Measurements from ENCODE around the gene TMUB1.

Gene TMUB1

DNA sequence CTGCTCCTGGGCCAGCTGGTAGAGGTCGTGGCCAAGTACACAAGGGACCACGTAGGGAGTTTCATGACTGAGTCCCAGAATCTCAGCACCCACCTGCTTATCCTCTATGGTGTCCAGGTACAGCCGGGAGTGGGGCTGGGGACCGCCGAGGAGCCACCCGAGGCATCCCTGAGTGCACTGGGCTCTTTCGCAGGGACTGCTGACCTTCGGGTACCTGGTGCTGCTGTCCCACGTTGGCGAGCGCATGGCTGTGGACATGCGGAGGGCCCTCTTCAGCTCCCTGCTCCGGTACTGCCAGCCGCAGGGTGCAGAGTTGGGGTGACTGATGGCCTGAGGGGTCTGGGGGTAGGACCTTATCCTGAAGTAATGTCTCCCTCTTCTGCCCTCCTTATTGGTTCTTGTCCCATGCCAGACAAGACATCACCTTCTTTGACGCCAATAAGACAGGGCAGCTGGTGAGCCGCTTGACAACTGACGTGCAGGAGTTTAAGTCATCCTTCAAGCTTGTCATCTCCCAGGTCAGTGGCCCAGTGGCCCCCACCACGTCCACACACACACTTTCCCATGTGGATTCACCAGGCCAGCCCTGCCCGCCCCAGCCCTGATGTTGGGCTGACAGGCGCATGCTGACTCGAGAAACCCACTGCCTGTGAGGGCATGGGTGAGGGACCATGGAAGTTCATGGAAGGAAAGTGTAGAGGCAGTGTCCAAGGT, 48.8 kb downstream of the TMUB1 start:
- DNase-seq (ENCODE audit: low read depth, low spot score), result no peak

DNA sequence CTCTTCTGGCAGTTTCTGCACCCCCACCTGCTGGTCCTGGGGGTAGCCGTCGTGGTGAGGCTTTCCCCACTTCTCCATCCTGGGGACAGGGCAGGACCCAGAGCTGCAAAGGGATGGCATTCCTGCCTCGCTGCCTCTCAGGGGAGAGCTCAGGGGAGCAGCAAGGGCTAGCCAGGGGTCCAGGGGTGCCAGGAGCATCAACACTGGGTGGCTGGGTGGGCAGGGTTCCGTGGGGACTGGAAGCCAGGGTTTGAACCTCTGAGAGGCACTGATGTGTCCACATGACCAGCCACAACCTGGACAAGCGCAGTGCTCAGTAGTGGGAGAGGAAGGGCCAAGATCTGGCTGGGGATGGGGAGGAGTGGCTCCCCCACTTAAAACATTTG, 49.4 kb downstream of the TMUB1 start:
- DNase-seq (ENCODE audit: low read depth, low spot score), result no peak

DNA sequence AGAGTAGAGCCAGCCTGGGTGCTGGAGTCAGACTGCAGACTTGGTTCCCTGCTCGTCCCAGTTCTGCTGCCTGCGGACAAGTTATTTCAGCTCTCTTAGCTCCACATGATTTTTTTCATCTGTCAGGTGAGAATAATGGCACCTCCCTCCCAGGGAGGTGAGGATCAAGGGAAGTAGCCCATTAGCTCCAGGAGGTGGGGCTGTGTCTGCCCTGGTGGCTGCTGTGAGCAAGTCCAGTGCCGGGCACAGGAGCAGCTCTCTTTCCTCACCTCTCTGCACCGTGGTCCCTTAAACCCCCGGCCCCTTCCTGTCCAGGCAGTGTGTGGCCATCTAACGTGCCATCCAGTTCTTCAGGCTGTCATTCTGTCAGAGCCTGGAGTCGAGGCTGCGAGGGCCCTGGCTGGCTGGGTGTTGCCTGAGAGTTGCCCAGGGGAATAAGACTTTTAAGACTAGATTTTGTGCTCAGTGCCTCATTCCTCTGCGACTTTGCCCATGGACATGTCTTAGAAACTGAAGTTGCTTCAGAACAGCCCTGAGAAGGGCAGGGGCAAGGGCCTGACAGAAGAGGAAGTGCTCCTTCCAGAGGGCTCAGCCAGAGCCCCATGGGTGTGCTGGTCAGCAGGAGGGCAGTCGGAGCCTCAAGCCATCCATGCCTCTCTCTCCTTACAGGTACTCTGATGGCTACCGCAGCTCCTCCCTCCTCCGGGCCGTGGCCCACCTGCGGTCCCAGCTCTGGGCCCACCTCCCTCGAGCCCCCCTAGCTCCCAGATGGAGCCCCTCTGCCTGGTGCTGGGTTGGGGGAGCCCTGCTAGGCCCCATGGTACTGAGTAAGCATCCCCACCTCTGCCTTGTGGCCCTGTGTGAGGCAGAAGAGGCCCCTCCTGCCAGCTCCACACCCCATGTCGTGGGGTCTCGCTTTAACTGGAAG, 50.1 kb downstream of the TMUB1 start:
- no peak for DNase-seq (ENCODE audit: low read depth, low spot score)
